ENCODE measurements around the gene SPTBN5. TPM values are rescaled to one million over a fixed set of nuclear protein-coding genes. Genes with fewer than 3 reads are reported as not detected.
A peak's percentile ranks its signal among the peaks of the same experiment; 100 is the strongest.

The SPTBN5 gene
- total and polyA plus RNA-seq, 4 donors = 1.6 to 3.5 (median 1.9) TPM

GRCh38 chr15:41838400-41838897, 55.4 kb downstream of the SPTBN5 start, which contains the start of gene PLA2G4B:
Gene PLA2G4B (plus strand): TSS chr15:41838847. CDS start chr15:41838914, 67 bp downstream.
- TF ChIP-seq, protein P1, sequence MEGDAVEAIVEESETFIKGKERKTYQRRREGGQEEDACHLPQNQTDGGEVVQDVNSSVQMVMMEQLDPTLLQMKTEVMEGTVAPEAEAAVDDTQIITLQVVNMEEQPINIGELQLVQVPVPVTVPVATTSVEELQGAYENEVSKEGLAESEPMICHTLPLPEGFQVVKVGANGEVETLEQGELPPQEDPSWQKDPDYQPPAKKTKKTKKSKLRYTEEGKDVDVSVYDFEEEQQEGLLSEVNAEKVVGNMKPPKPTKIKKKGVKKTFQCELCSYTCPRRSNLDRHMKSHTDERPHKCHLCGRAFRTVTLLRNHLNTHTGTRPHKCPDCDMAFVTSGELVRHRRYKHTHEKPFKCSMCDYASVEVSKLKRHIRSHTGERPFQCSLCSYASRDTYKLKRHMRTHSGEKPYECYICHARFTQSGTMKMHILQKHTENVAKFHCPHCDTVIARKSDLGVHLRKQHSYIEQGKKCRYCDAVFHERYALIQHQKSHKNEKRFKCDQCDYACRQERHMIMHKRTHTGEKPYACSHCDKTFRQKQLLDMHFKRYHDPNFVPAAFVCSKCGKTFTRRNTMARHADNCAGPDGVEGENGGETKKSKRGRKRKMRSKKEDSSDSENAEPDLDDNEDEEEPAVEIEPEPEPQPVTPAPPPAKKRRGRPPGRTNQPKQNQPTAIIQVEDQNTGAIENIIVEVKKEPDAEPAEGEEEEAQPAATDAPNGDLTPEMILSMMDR (IDR thresholded peaks at IDR 0.05; ENCODE audit: control extremely low read depth, extremely low read depth) = no peak
- WGBS, 2 donors = 62 to 83% methylated on average over 6 of the region's 6 CpGs
- ATAC-seq (ENCODE audit: insufficient read depth, low FRiP score) = peak; percentile 72
- H3K36me3 ChIP-seq (ENCODE audit: control insufficient read depth in 4 of 4, insufficient read depth in 4 of 4, low read length in 4 of 4) = peaks cover 0 to 27% (median 6%) of the 10 kb centered on the region in 4 donors
- no peaks in the 10 kb centered on the region for H3K9me3 ChIP-seq (ENCODE audit: control insufficient read depth in 4 of 4, insufficient read depth in 3 of 4, low read length in 3 of 4)
- peak; percentile 58 to 85 (median 72) for DNase-seq
- H3K4me1 ChIP-seq (ENCODE audit: control insufficient read depth in 5 of 5, insufficient read depth in 5 of 5, low read length in 5 of 5) = peaks cover 0 to 10% (median 5%) of the 10 kb centered on the region in 5 donors
- peak within 1 kb of the TSS in 1 of 2 donors; percentile 81 for H3K27ac ChIP-seq (ENCODE audit: low read depth in 1 of 2, low read length in 1 of 2)
- no peak within 1 kb of the TSS for H3K9ac ChIP-seq (ENCODE audit: insufficient read depth in 1 of 2, low read length in 2 of 2)
- H3K4me3 ChIP-seq = no peak within 1 kb of the TSS
- H3K27me3 ChIP-seq (ENCODE audit: control insufficient read depth in 3 of 3, insufficient read depth in 3 of 3, low read length in 2 of 3) = no peaks in the 10 kb centered on the region

DNA sequence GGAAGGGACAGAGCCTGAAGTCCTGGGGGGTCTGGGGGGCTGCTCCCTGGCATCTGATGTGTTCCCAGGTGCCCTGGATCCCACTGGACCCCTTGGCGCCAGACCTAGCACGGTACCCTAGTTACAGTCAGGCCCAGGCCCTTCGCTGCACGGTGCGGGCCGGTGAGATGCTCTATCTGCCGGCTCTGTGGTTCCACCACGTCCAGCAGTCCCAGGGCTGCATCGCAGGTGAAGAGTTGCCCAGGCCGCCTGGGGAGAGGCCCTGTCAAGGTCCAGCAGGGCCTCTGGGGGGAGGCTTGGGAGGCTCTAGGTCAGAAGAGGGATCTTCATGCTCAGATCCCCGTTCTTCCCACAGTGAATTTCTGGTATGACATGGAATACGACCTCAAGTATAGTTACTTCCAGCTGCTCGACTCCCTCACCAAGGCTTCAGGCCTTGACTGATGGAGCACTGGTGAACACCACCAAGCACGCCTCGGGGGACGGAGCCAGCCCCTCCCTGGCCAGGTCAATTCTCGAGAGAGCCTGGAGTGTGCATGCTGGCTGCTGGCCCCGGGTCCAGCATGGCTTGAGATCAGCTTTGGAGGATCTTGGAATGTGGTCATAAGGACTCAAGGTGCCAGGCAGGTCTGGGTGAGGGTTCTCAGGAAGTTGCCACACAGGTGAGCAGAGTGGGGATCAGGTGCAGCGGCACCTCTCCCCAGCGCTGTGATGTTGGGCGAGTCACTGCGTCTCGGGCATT, 57.0 kb downstream of the SPTBN5 start:
- ATAC-seq (ENCODE audit: insufficient read depth, low FRiP score) (peak; percentile 30), DNase-seq (no peak)
- Histone ChIP-seq H3K4me1 (ENCODE audit: control insufficient read depth in 5 of 5, insufficient read depth in 5 of 5, low read length in 5 of 5) (peaks cover 0 to 12% (median 5%) of the 10 kb centered on the region in 5 donors), H3K4me3 (no peak overlapping the region), H3K36me3 (ENCODE audit: control insufficient read depth in 4 of 4, insufficient read depth in 4 of 4, low read length in 4 of 4) (peaks cover 0 to 24% (median 7%) of the 10 kb centered on the region in 4 donors), H3K27me3 (ENCODE audit: control insufficient read depth in 3 of 3, insufficient read depth in 3 of 3, low read length in 2 of 3) (no peaks in the 10 kb centered on the region), H3K27ac (ENCODE audit: low read depth in 1 of 2, low read length in 1 of 2) (peak overlapping the region in 1 of 2 donors; percentile 34), H3K9me3 (ENCODE audit: control insufficient read depth in 4 of 4, insufficient read depth in 3 of 4, low read length in 3 of 4) (no peaks in the 10 kb centered on the region), H3K9ac (ENCODE audit: insufficient read depth in 1 of 2, low read length in 2 of 2) (no peak overlapping the region)
- TF ChIP-seq, protein P1 (IDR thresholded peaks at IDR 0.05; ENCODE audit: control extremely low read depth, extremely low read depth) = no peak
- WGBS, 2 donors = 80 to 90% methylated on average over 23 of the region's 23 CpGs

DNA sequence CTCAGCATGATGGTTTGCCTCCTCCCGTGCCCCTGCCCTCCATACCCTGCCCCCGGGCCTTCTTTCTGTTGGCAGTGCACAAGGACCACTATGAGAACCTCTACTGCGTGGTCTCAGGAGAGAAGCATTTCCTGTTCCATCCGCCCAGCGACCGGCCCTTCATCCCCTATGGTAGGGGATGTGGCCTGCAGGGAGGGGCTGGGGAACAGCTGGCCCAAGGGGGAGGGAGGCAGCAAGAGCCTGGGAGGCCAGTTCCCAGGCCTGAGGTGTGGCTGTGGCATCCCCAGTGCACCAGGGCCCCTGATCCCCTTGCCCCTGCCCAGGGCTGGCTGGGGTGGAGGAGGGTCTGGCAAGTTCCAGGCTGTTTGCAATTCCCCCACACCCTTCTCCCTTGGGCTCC, 57.8 kb downstream of the SPTBN5 start:
- peaks cover 0 to 19% (median 7%) of the 10 kb centered on the region in 4 donors for H3K36me3 ChIP-seq (ENCODE audit: control insufficient read depth in 4 of 4, insufficient read depth in 4 of 4, low read length in 4 of 4)
- 63 to 68% methylated on average over 6 of the region's 6 CpGs for WGBS, 2 donors
- no peaks in the 10 kb centered on the region for H3K9me3 ChIP-seq (ENCODE audit: control insufficient read depth in 4 of 4, insufficient read depth in 3 of 4, low read length in 3 of 4)
- H3K4me1 ChIP-seq (ENCODE audit: control insufficient read depth in 5 of 5, insufficient read depth in 5 of 5, low read length in 5 of 5) = peaks cover 0 to 15% (median 5%) of the 10 kb centered on the region in 5 donors
- TF ChIP-seq, protein P1 (IDR thresholded peaks at IDR 0.05; ENCODE audit: control extremely low read depth, extremely low read depth) = no peak
- H3K4me3 ChIP-seq = no peak overlapping the region
- H3K27ac ChIP-seq (ENCODE audit: low read depth in 1 of 2, low read length in 1 of 2) = peak overlapping the region in 1 of 2 donors; percentile 34
- no peak for ATAC-seq (ENCODE audit: insufficient read depth, low FRiP score)
- H3K27me3 ChIP-seq (ENCODE audit: control insufficient read depth in 3 of 3, insufficient read depth in 3 of 3, low read length in 2 of 3) = no peaks in the 10 kb centered on the region
- DNase-seq = no peak
- no peak overlapping the region for H3K9ac ChIP-seq (ENCODE audit: insufficient read depth in 1 of 2, low read length in 2 of 2)

All from lung (tissue), 12 donors.